NT2/D1 (cell line): ENCODE results near the gene TNN.

Experiments used
- DNase-seq: peaks from one replicate; pipeline ENCODE4 v3.0.0-alpha.2; 2011; ENCODE audit warnings: low read depth, low spot score
- H3K27me3 ChIP-seq: 2 replicates; pipeline ENCODE4 v1.6.0; 2011; ENCODE audit warnings: mild to moderate bottlenecking; ENCODE audit not compliant: insufficient read length, insufficient read depth
- H3K36me3 ChIP-seq: 2 replicates; pipeline ENCODE4 v1.6.1; 2011; ENCODE audit warnings: mild to moderate bottlenecking, low read length, mixed read lengths; ENCODE audit not compliant: insufficient read depth, insufficient read length
- H3K4me1 ChIP-seq: 2 replicates; pipeline ENCODE4 v1.5.1; 2011; ENCODE audit not compliant: insufficient read depth, insufficient read length
- H3K4me3 ChIP-seq: 2 replicates; pipeline ENCODE4 v1.5.1; 2011; ENCODE audit warnings: low read depth; ENCODE audit not compliant: insufficient read length
- H3K9ac ChIP-seq: 2 replicates; pipeline ENCODE4 v1.6.0; 2011; ENCODE audit warnings: low read depth; ENCODE audit not compliant: insufficient read length
- H3K9me3 ChIP-seq: 2 replicates; pipeline ENCODE4 v1.5.1; 2011; ENCODE audit warnings: mild to moderate bottlenecking, low read length; ENCODE audit not compliant: insufficient read depth
- SUZ12 ChIP-seq: IDR thresholded peaks from 2 replicates; pipeline ENCODE4 v1.6.1; 2011; ENCODE audit not compliant: insufficient read length, insufficient read depth; ENCODE audit errors: extremely low read depth
- YY1 ChIP-seq: IDR thresholded peaks from 2 replicates; pipeline ENCODE4 v1.6.1; 2011; ENCODE audit not compliant: insufficient read length, insufficient read depth
- ZNF274 ChIP-seq: IDR thresholded peaks from 2 replicates; pipeline ENCODE4 v1.6.1; 2011; ENCODE audit warnings: mild to moderate bottlenecking, low read depth, low read length

TNN gene

GRCh38 chr1:175136246-175136645 is 68.6 kb downstream of the TNN start:
- Histone ChIP-seq H3K27me3 (no peaks in the 10 kb centered on the region), H3K9ac (no peak overlapping the region), H3K4me3 (no peak overlapping the region), H3K4me1 (no peaks in the 10 kb centered on the region), H3K9me3 (no peaks in the 10 kb centered on the region), H3K36me3 (no peaks in the 10 kb centered on the region)
- no peak for TF ChIP-seq YY1
- TF ChIP-seq SUZ12, result no peak
- TF ChIP-seq ZNF274, result no peak
- no peak for DNase-seq

DNA sequence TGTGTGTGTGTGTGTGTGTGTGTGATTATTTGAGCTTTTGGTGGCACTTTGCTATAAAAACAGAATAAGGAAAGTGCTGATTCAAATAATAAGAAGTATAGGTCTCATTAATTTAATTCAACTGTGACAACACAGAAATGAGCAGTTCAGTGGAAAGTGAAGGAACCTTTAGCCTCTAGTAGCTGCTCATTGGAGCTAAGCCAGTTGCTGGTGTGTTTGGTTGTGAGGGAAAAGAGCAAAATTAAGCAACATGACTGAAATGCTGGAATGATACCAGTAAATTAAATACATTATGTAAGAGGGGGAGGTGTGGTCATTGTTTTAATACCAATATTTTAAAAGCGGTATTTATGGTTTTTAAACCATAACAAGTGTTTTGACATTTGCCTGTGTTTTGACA is 69.7 kb downstream of the TNN start:
- no peaks in the 10 kb centered on the region for H3K9me3 ChIP-seq

GRCh38 chr1:175138579-175138978 is 70.9 kb downstream of the TNN start:
- no peaks in the 10 kb centered on the region for H3K36me3 ChIP-seq
- no peak overlapping the region for H3K4me3 ChIP-seq
- no peaks in the 10 kb centered on the region for H3K27me3 ChIP-seq
- H3K4me1 ChIP-seq, result no peaks in the 10 kb centered on the region
- DNase-seq, result no peak
- H3K9me3 ChIP-seq, result no peaks in the 10 kb centered on the region
- H3K9ac ChIP-seq, result no peak overlapping the region
- TF ChIP-seq YY1, result no peak
- no peak for TF ChIP-seq SUZ12
- no peak for TF ChIP-seq ZNF274

More for the DNA sequence above, 69.7 kb downstream of the TNN start:
- Histone ChIP-seq H3K4me1 (no peaks in the 10 kb centered on the region), H3K36me3 (no peaks in the 10 kb centered on the region), H3K9ac (no peak overlapping the region), H3K4me3 (no peak overlapping the region), H3K27me3 (no peaks in the 10 kb centered on the region)
- TF ChIP-seq ZNF274 (no peak), SUZ12 (no peak), YY1 (no peak)
- no peak for DNase-seq

GRCh38 chr1:175145899-175146528 is 78.4 kb downstream of the TNN start:
- Histone ChIP-seq H3K9me3 (peaks cover 5% of the 10 kb centered on the region; the same call in 1 of the 2 replicates), H3K9ac (no peak overlapping the region), H3K27me3 (peaks cover 5% of the 10 kb centered on the region), H3K36me3 (no peaks in the 10 kb centered on the region), H3K4me3 (no peak overlapping the region), H3K4me1 (no peaks in the 10 kb centered on the region)
- no peak for DNase-seq
- TF ChIP-seq SUZ12 (no peak), YY1 (no peak), ZNF274 (no peak)

- Histone ChIP-seq H3K9ac (no peak overlapping the region), H3K9me3 (peaks cover 5% of the 10 kb centered on the region; the same call in 1 of the 2 replicates), H3K4me1 (no peaks in the 10 kb centered on the region), H3K27me3 (peaks cover 11% of the 10 kb centered on the region), H3K36me3 (no peaks in the 10 kb centered on the region), H3K4me3 (no peak overlapping the region)
- TF ChIP-seq YY1 (no peak), ZNF274 (no peak), SUZ12 (no peak)
- peak; percentile 84 for DNase-seq
Observed at GRCh38 chr1:175146529-175147213, 79.0 kb downstream of the TNN start.

DNA sequence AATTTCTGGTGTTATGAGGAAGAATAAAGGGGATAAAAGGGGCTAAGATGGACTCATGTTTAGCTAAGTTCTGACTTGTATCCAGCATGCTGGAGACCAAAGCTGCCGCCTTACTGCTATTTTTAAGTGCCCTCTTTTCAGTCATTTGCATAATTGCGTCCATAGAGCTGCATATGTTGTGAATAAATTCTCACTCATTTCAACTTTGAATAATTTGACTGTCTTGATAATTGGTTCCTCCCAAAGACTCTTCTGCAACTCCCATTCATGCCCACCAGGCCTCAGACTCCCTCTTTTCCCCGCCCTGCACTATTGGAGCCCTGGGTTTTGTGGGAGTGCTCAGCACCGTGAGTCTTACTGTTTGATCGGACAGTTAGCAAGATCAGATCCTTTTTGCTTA is 79.9 kb downstream of the TNN start:
- Histone ChIP-seq H3K9me3 (peaks cover 5% of the 10 kb centered on the region; the same call in 1 of the 2 replicates), H3K27me3 (peaks cover 11% of the 10 kb centered on the region), H3K36me3 (no peaks in the 10 kb centered on the region), H3K9ac (no peak overlapping the region), H3K4me1 (peaks cover 3% of the 10 kb centered on the region), H3K4me3 (no peak overlapping the region)
- no peak for DNase-seq
- TF ChIP-seq SUZ12 (no peak), YY1 (no peak), ZNF274 (no peak)

- Histone ChIP-seq H3K4me3 (no peak overlapping the region), H3K9me3 (peaks cover 5% of the 10 kb centered on the region; the same call in 1 of the 2 replicates), H3K4me1 (peaks cover 3% of the 10 kb centered on the region), H3K36me3 (no peaks in the 10 kb centered on the region), H3K27me3 (peaks cover 11% of the 10 kb centered on the region), H3K9ac (no peak overlapping the region)
- DNase-seq, result no peak
- TF ChIP-seq ZNF274, result no peak
- no peak for TF ChIP-seq YY1
- no peak for TF ChIP-seq SUZ12
Observed at GRCh38 chr1:175148068-175148467, 80.4 kb downstream of the TNN start.
